HL-60 (cell line): Measurements from ENCODE around the gene TMEM132A.

Experiments
- DNase-seq, 2 experiments: peaks; one replicate each; pipeline ENCODE4 v3.0.0-alpha.2; 2010 to 2020; ENCODE audit warnings: low read depth in 1 of 2, low spot score in 1 of 2
- H3K27ac ChIP-seq: fragments of 250-450 bp; sonication (Bioruptor Pico); replicated peaks from 2 replicates; pipeline ENCODE4 v1.5.1; 2020; ENCODE audit warnings: mild to moderate bottlenecking, moderate library complexity
- H3K27me3 ChIP-seq: fragments of 250-450 bp; sonication (Bioruptor Pico); 2 replicates; pipeline ENCODE4 v1.5.1; 2021; ENCODE audit warnings: mild to moderate bottlenecking, moderate library complexity; ENCODE audit not compliant: insufficient read depth, poor library complexity, severe bottlenecking
- H3K4me3 ChIP-seq: replicated peaks from 2 replicates; pipeline ENCODE4 v1.5.1; 2011; ENCODE audit warnings: mild to moderate bottlenecking, control low read depth, low read length; ENCODE audit not compliant: insufficient read depth
- CTCF ChIP-seq: IDR thresholded peaks from one replicate; pipeline ENCODE4 v1.5.1; 2011; ENCODE audit warnings: low read length, control low read depth, inconsistent platforms; ENCODE audit not compliant: insufficient read depth
- GABPA ChIP-seq: IDR thresholded peaks from 2 replicates; pipeline ENCODE4 v1.6.1; 2012; ENCODE audit warnings: low read depth
- POLR2AphosphoS5 ChIP-seq: IDR thresholded peaks from 2 replicates; pipeline ENCODE4 v1.6.1; 2012; ENCODE audit warnings: low read depth
- REST ChIP-seq: IDR thresholded peaks from 2 replicates; pipeline ENCODE4 v1.6.1; 2012; ENCODE audit warnings: low read depth; ENCODE audit not compliant: insufficient replicate concordance
- SPI1 ChIP-seq: IDR thresholded peaks from 2 replicates; pipeline ENCODE4 v1.6.1; 2012; ENCODE audit warnings: low read depth, mild to moderate bottlenecking, borderline replicate concordance

Gene TMEM132A

GRCh38 chr11:60934790-60935605 is 10.7 kb downstream of the TMEM132A start:
- no peak for DNase-seq
- Histone ChIP-seq H3K27ac (no peak overlapping the region), H3K4me3 (no peak overlapping the region), H3K27me3 (peaks cover 3% of the 10 kb centered on the region)
- TF ChIP-seq SPI1 (no peak), REST (no peak), POLR2AphosphoS5 (no peak)

GRCh38 chr11:60935676-60936442 is 11.6 kb downstream of the TMEM132A start:
- TF ChIP-seq REST (no peak), CTCF (no peak), GABPA (no peak), POLR2AphosphoS5 (no peak), SPI1 (no peak)
- no peak for DNase-seq
- no peak overlapping the region for H3K4me3 ChIP-seq
- no peaks in the 10 kb centered on the region for H3K27me3 ChIP-seq
- H3K27ac ChIP-seq: no peak overlapping the region

GRCh38 chr11:60936467-60937143 is 12.3 kb downstream of the TMEM132A start:
- no peak overlapping the region for H3K4me3 ChIP-seq
- no peak for DNase-seq
- no peaks in the 10 kb centered on the region for H3K27me3 ChIP-seq
- no peak overlapping the region for H3K27ac ChIP-seq
- TF ChIP-seq POLR2AphosphoS5 (no peak), REST (no peak), SPI1 (no peak), GABPA (no peak), CTCF (no peak)
